HL-60/S4 treated with retinoic acid at 250 ng/mL for 4 days and 3 days (cell line): ENCODE data around the gene ACVR1C.

Experiments used
- in situ Hi-C: fragments of 300-500 bp; cut with MboI; formaldehyde crosslinking; loops from 2 replicates; pipeline ENCODE4 v1.7.0; 2022; ENCODE audit warnings: low sequenced_read_pairs

Gene ACVR1C

GRCh38 chr2:157628477-157629415 is at the start of gene ACVR1C:
ACVR1C (minus strand) TSS chr2:157628864; CDS start chr2:157628644, 220 bp downstream.
- in situ Hi-C loops = no loop called here

- in situ Hi-C loops = no loop called here
Observed at GRCh38 chr2:157677941-157678340, 49.3 kb upstream of the ACVR1C start.

- in situ Hi-C loops = no loop called here
Observed at GRCh38 chr2:157672129-157672528, 43.5 kb upstream of the ACVR1C start.

GRCh38 chr2:157662401-157662800 is 33.7 kb upstream of the ACVR1C start:
- in situ Hi-C loops = no loop called here

GRCh38 chr2:157661776-157662175 is 33.1 kb upstream of the ACVR1C start:
- in situ Hi-C loops = no loop called here

- in situ Hi-C loops = no loop called here
Observed at GRCh38 chr2:157657858-157658257, 29.2 kb upstream of the ACVR1C start.

- in situ Hi-C loops = no loop called here
Observed at GRCh38 chr2:157657101-157657500, 28.4 kb upstream of the ACVR1C start.

- in situ Hi-C loops = no loop called here
Observed at GRCh38 chr2:157644776-157645175, 16.1 kb upstream of the ACVR1C start.

- in situ Hi-C loops = no loop called here
Observed at GRCh38 chr2:157631861-157632260, 3.2 kb upstream of the ACVR1C start.

GRCh38 chr2:157627594-157628476 is 829 bp downstream of the ACVR1C start:
- in situ Hi-C loops = no loop called here

- in situ Hi-C loops = no loop called here
Observed at GRCh38 chr2:157625296-157625695, 3.4 kb downstream of the ACVR1C start.

GRCh38 chr2:157620956-157621355 is 7.7 kb downstream of the ACVR1C start:
- in situ Hi-C loops = no loop called here

GRCh38 chr2:157611726-157612125 is 16.9 kb downstream of the ACVR1C start:
- in situ Hi-C loops = no loop called here

- in situ Hi-C loops = no loop called here
Observed at GRCh38 chr2:157611110-157611509, 17.6 kb downstream of the ACVR1C start.

GRCh38 chr2:157606534-157606933 is 22.1 kb downstream of the ACVR1C start:
- in situ Hi-C loops = no loop called here

- in situ Hi-C loops = no loop called here
Observed at GRCh38 chr2:157603198-157603597, 25.5 kb downstream of the ACVR1C start.

GRCh38 chr2:157601807-157602206 is 26.9 kb downstream of the ACVR1C start:
- in situ Hi-C loops = no loop called here

- in situ Hi-C loops = no loop called here
Observed at GRCh38 chr2:157596992-157597681, 31.5 kb downstream of the ACVR1C start.

- in situ Hi-C loops = no loop called here
Observed at GRCh38 chr2:157593411-157593810, 35.3 kb downstream of the ACVR1C start.

- in situ Hi-C loops = no loop called here
Observed at GRCh38 chr2:157592948-157593347, 35.7 kb downstream of the ACVR1C start.

GRCh38 chr2:157592374-157592773 is 36.3 kb downstream of the ACVR1C start:
- in situ Hi-C loops = no loop called here
